HT1080 (cell line): ENCODE data around the gene CERS3. TPM values are rescaled to one million over a fixed set of nuclear protein-coding genes. Genes with fewer than 3 reads are reported as not detected.

ENCODE experiments used
- DNase-seq: peaks from one replicate; pipeline ENCODE4 v3.0.0-alpha.2; 2015; ENCODE audit warnings: low read depth
- small RNA-seq: library from RNA; depleted of rRNA; stranded (forward); fragments of <200 nt; gene quantifications from one replicate; pipeline ENCODE3, GENCODE V24; 2014
- total RNA-seq: library from RNA; depleted of rRNA; stranded (reverse); fragments of >200 nt; shearing (Covaris generic); gene quantifications from 2 replicates; pipeline ENCODE4 v1.2.3, GENCODE V29; 2014; rRNA removed

The CERS3 gene
- total RNA-seq, 1 experiment from 2014 or later = not detected

DNA sequence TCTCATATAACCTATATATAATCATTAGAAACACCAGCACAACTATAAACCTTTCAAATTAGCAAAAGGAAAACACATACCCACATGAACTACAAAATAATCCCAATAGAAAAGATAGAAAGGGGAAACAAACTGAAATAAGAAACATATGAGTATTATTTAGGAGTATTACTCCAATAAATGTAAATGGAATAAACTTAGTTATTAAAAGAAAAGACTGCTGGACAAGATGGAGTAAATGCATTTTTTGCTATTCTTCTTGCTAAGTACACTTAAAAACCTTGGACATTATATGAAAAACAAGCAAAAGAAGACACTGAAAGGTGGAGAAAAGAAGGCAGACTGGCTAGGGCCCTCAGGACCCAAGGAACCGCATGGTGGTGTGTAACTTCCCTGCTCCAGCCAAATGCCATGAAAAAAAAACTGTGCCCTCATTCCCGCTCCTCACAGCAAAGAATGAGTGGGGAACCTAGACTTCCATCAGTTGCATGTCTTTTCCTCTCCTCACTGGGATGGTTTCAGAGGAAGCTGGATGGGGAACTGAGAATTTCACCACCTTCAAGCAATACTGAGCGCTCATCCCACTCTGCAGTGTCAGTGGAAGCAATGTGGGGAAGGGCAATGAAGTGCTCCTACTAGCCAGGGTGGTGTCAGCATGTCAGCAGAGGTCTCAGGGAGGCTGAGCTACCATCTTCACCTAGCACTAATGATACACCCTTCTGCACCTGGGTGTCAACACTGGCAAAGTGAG, 143.3 kb downstream of the CERS3 start:
- no peak for DNase-seq

DNA sequence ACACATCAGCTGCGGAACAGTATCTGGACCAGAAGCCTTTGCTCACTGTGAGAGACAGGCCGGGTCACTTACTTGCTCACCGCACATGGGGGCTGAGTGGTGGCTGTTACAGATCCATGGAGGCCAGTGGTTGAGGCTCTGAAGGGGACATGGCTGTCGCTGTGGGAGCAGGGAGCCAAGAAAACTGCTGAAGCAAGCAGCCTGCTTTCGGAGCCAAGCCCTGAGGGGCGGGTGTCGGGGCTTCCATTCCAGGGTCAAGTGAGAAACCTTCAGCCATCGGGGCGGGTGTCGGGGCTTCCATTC, 144.7 kb downstream of the CERS3 start:
- DNase-seq = no peak

DNA sequence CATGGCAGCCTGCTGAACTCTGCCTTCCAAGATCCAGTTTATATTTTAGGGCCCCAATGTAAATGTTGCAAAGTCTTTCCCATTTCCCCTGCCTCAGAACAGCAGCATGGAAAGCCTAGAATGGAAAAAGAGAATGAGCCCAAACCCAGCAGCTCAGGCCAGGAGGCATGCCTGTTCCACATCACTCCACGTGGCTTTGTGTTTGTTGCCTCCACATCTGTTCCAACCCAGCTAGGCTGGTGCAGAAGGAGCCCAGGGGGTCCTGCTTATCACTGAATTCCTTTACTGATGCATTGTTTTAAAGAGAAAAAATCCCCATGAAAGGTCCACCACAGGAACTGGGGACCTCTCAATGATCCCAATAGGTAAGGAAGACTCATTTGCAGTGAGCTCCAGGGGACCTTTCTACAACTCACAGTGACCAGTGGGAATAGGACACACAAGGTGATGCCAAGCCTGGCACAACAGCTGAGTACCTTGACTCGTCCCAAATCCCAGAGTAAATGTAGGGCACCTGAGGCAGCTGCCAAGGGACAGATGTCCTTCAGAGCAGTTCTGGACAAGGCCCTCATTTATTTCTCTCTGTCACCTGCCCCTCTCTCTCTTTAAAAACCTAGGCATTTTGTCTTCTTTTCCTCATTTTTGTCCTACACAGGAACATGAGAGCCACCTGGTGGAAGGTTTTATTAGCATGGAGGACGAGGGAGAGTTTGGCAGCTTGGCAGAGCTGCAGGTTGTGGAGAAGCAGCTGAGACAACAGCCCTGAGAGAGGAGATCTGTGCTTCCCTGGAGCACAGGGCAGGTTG, 145.2 kb downstream of the CERS3 start:
- DNase-seq = peak; percentile 38

DNA sequence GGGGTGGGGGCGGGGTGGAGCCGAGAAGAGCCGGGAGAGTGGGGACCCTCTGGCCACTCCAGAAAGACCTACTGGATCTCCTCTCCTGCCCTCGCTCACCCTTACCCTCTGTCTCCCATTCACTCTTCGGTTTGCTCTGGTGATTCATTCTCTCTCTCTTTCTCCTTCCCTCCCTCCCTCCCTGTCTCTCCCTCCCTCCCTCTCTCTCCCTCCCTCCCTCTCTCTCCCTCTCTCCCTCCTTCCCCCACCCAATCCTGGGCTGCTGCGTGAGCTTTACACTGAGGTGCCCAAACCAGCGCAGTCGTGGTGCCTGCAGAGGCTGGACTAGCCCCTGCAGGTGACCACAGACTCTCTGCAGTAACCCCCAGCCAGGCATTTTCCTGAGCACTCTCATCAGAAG, 154.8 kb downstream of the CERS3 start:
- DNase-seq = no peak

DNA sequence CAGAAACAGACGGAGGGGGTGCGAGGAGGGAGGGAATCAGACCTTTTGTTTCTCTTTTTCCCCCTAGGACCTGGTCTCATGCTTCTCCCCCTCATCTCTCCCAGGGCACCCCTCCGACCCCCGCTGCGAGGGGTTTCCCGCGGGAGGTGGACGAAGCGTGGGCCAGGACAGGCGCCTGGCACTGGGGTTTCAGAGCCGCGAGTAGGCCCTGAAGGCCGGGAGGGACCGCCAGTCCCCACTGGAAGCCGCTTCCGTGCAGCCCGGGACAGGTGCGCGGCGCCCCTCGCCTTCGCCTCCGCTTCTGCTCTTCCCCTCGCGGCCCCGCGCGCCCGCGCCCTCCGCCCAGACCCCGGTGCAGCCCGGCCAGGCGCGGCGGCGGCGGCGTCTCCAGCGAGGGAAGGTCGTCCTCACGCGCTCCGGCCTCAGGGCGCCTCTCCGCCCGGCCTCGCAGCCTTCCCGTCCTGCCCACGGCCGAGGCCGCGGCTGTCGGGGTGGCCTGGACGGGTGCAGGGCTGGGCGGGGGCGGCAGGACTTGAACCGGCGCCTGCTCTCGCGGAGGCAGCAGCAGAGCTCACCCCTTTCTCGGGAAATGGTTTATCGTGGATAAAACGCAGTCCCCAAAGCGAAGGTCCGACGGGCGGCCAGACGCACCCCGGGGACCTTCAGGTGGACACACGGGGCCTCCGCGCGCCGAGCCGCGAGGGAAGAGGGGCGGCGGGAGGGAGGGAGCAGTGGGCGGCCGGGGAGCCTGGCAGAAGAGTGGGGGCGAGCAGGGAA, 155.4 kb downstream of the CERS3 start:
- no peak for DNase-seq

DNA sequence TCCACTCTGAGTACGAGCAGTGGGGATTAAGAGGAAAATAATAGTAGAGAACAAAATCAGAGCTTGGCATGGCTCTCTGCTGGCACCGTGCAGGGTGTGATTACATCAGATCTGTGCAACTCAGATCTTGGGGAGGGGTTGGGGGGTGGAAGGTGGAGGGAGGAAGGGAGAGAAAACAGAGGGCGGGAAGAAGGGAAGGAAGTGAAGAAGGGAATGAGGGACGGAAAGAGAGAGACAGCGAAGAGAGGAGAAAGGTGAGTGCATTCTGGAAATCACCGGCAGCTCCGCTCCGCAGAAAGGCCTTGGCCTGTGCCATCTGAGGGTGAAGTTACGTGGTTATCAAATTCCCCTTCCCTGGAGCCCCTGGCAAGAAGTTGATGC, 156.0 kb downstream of the CERS3 start:
- DNase-seq = no peak

DNA sequence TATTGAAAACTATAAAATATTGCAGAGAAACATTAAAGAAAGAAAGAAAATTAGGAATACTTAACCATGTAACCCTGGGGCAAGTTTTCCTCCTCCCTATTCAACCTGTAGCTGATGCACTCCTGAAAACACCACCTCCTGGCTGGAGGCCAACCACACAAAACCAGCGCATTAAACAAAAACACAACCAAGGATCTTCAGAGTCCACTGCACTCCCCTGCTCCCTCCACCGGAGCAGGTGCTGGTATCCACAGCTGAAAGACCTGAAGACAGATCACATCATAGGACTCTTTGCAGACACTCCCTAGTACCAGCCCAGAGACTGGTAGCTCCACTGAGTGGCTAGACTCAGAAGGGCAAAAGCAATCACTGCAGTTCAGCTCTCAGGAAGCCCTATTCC, 173.4 kb downstream of the CERS3 start:
- DNase-seq = no peak

DNA sequence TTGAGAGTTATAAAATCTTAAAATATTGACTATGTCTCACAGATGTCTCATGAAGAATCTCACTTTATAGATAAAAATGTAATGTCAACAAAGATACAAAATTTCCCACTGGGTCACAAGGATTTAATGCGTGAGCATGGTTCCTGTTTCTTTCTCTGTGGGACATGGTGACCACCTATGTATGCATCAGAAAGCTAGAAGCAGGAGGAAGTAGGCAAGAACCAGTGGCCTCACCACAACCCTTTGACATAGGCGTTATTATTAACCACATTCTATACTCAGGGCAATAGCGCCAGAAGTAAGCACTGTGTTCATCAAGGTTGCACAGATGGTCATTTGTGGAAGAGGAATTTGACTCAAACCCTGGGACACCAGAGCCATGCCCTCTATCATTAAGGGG, 175.3 kb downstream of the CERS3 start:
- no peak for DNase-seq

DNA sequence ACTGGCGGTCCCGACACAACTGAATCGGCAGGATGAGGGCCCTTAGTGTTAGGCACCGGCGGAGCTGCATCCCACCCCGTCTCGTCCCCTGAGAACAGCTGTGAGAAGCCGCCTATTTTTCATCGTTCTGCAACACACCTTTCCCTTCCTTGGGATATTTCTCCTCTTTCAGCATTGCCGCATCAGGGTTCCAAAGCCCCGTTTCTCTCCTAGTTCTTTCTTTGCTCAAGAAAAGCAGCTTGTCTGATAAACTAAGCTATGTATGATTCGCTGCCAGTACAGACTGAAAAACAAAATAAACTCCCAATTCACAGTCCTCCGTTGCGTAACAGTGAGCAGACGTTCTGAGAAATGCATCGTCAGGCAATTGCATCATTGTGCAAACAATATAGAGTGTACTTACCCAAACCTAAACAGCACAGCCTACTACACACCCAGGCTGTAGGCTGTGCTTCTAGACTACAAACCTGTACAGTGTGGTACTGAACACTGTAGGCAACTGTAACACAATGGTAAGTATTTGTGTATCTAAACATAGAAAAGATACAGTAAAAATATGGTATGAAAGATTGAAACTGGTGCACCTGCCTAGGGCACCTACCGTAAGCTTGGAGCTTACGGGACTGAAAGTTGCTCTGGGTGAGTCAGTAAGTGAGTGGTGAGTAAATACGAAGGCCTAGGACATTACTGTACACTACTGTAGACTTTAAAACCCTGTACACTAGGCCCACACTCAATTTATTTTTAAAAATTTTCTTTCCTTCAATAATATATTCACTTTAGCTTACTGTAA, 178.1 kb downstream of the CERS3 start:
- DNase-seq = no peak

Small RNA genes within 50 kb of the gene (small RNA-seq; reads per million reads assigned to genes)
- gene RNU6-181P (not detected), gene RNU6-322P (not detected)

Other genes with a start within 250 kb of the CERS3 start
- 0.05 TPM in 1 of 2 replicates, not detected in the other for gene ADAMTS17, start 187.0 kb downstream of the CERS3 start, total RNA-seq
- 6.7 and 7.3 TPM in 2 replicates for gene LINS1, start 73.2 kb upstream of the CERS3 start, total RNA-seq
- gene ASB7, start 73.6 kb upstream of the CERS3 start, total RNA-seq = 7.5 and 9.7 TPM in 2 replicates